ENCODE results near the gene LMOD3. TPM values are rescaled to one million over a fixed set of nuclear protein-coding genes. Genes with fewer than 3 reads are reported as not detected.

Gene LMOD3
- polyA plus RNA-seq, 3 donors, result not detected

GRCh38 chr3:69082361-69082760 lies 40.0 kb downstream of the LMOD3 start:
- intact Hi-C loops (cut with micrococcal nuclease), result loop anchor here in 1 of 2 donors (10.0 kb wide), 1 partner anchor 1982 kb away; no protein-coding TSS in a partner anchor
- Histone ChIP-seq H3K4me3 (replicated peaks in 1 of 3; ENCODE audit: low read depth in 2 of 3, low read length in 3 of 3) (peak overlapping the region in 1 of 3 experiments; percentile 93), H4K20me1 (ENCODE audit: insufficient read depth, low read length) (peaks cover 11% of the 10 kb centered on the region), H3K9me3 (replicated peaks in 1 of 2; ENCODE audit: control insufficient read depth in 1 of 2, insufficient read depth in 1 of 2, low read length in 2 of 2) (no peaks in the 10 kb centered on the region), H3K79me2 (ENCODE audit: insufficient read depth, low read length) (peaks cover 68% of the 10 kb centered on the region), H2AFZ (ENCODE audit: insufficient read depth, low read depth, low read length, poor library complexity, severe bottlenecking) (no peak overlapping the region), H3K9ac (ENCODE audit: insufficient read depth, low read length, poor library complexity, severe bottlenecking) (no peak overlapping the region), H3K36me3 (replicated peaks in 1 of 2; ENCODE audit: control insufficient read depth in 1 of 2, insufficient read depth in 2 of 2, low read length in 2 of 2) (no peaks in the 10 kb centered on the region), H3K4me2 (replicated peaks; ENCODE audit: extremely low read depth, low read length, poor library complexity, severe bottlenecking) (peak overlapping the region; percentile 94), H3K27me3 (ENCODE audit: control insufficient read depth in 2 of 2, insufficient read depth in 2 of 2, low read length in 2 of 2) (no peaks in the 10 kb centered on the region), H3K4me1 (ENCODE audit: control insufficient read depth in 1 of 2, insufficient read depth in 2 of 2, low read length in 2 of 2) (peaks cover 70 to 82% of the 10 kb centered on the region in 2 donors), H3K27ac (ENCODE audit: low read depth in 1 of 2, low read length in 2 of 2) (peak overlapping the region; percentile 55 to 94)
- no peak for DNase-seq
- WGBS (ENCODE audit: insufficient coverage), result 40% methylated on average over 1 of the region's 2 CpGs
- no peak for TF ChIP-seq CTCF (IDR thresholded peaks at IDR 0.05)
- Mint-ChIP-seq H3K36me3 (peaks cover 0 to 3% of the 10 kb centered on the region in 2 donors), H3K27ac (peak overlapping the region; percentile 90 to 100 (median 94)), H3K9me3 (no peaks in the 10 kb centered on the region), H3K4me1 (peaks cover 66% of the 10 kb centered on the region), H3K4me3 (no peak overlapping the region), H3K27me3 (ENCODE audit: low read depth in 3 of 3) (no peaks in the 10 kb centered on the region)

- H3K36me3 Mint-ChIP-seq, result peaks cover 4% of the 10 kb centered on the region in 2 donors
- H3K27me3 Mint-ChIP-seq (ENCODE audit: low read depth in 3 of 3), result no peaks in the 10 kb centered on the region
- no peaks in the 10 kb centered on the region for H3K27me3 ChIP-seq (ENCODE audit: control insufficient read depth in 2 of 2, insufficient read depth in 2 of 2, low read length in 2 of 2)
- no peak overlapping the region for H3K4me3 Mint-ChIP-seq
- no peaks in the 10 kb centered on the region for H3K9me3 Mint-ChIP-seq
- H3K4me1 ChIP-seq (ENCODE audit: control insufficient read depth in 1 of 2, insufficient read depth in 2 of 2, low read length in 2 of 2), result peaks cover 63 to 78% of the 10 kb centered on the region in 2 donors
- peaks cover 68% of the 10 kb centered on the region for H3K79me2 ChIP-seq (ENCODE audit: insufficient read depth, low read length)
- H3K9me3 ChIP-seq (replicated peaks in 1 of 2; ENCODE audit: control insufficient read depth in 1 of 2, insufficient read depth in 1 of 2, low read length in 2 of 2), result no peaks in the 10 kb centered on the region
- peaks cover 6% of the 10 kb centered on the region for H4K20me1 ChIP-seq (ENCODE audit: insufficient read depth, low read length)
- WGBS (ENCODE audit: insufficient coverage), result 77% methylated on average over 3 of the region's 5 CpGs
- no peak overlapping the region for H2AFZ ChIP-seq (ENCODE audit: insufficient read depth, low read depth, low read length, poor library complexity, severe bottlenecking)
- no peak overlapping the region for H3K4me3 ChIP-seq (replicated peaks in 1 of 3; ENCODE audit: low read depth in 2 of 3, low read length in 3 of 3)
- H3K9ac ChIP-seq (ENCODE audit: insufficient read depth, low read length, poor library complexity, severe bottlenecking), result no peak overlapping the region
- peak overlapping the region; percentile 55 to 94 for H3K27ac ChIP-seq (ENCODE audit: low read depth in 1 of 2, low read length in 2 of 2)
- H3K4me2 ChIP-seq (replicated peaks; ENCODE audit: extremely low read depth, low read length, poor library complexity, severe bottlenecking), result no peak overlapping the region
- H3K27ac Mint-ChIP-seq, result peak overlapping the region in 6 of 7 donors; percentile 40 to 100 (median 92)
- intact Hi-C loops (cut with micrococcal nuclease), result loop anchor here in 1 of 2 donors (2.0 to 10.0 kb wide), 2 partner anchors 31 to 1983 kb away; no protein-coding TSS in a partner anchor
- no peak for TF ChIP-seq CTCF (IDR thresholded peaks at IDR 0.05)
- DNase-seq, result no peak
- peaks cover under 1 to 1% of the 10 kb centered on the region in 2 donors for H3K36me3 ChIP-seq (replicated peaks in 1 of 2; ENCODE audit: control insufficient read depth in 1 of 2, insufficient read depth in 2 of 2, low read length in 2 of 2)
- H3K4me1 Mint-ChIP-seq, result peaks cover 64% of the 10 kb centered on the region
These were observed 40.7 kb downstream of the LMOD3 start for GRCh38 chr3:69081583-69082262.
